MM.1S (cell line): ENCODE data around the gene RNASE9.

ENCODE experiments used
- CTCF ChIP-seq: fragments of 300-600 bp; sonication (generic); IDR thresholded peaks from 2 replicates; pipeline ENCODE4 v1.5.1; 2016; ENCODE audit warnings: antibody characterized with exemption, low read length, mixed read lengths
- EZH2 ChIP-seq: fragments of 300-600 bp; sonication (generic); optimal IDR thresholded peaks from 2 replicates; pipeline ENCODE3; 2017; ENCODE audit warnings: low read depth, mild to moderate bottlenecking, antibody characterized with exemption, low read length, mixed read lengths

- TF ChIP-seq CTCF (no peak), EZH2 (no peak)
These were observed 3.1 kb upstream of the RNASE9 start for GRCh38 chr14:20563971-20564370.
